Medulla oblongata (tissue), 1 donor: Measurements from ENCODE around the gene WDR5.
A peak's percentile ranks its signal among the peaks of the same experiment; 100 is the strongest.

Source experiments
- DNase-seq: peaks from one replicate; pipeline ENCODE4 v3.0.0-alpha.2; 2015; ENCODE audit errors: extremely low spot score

The WDR5 gene

DNA sequence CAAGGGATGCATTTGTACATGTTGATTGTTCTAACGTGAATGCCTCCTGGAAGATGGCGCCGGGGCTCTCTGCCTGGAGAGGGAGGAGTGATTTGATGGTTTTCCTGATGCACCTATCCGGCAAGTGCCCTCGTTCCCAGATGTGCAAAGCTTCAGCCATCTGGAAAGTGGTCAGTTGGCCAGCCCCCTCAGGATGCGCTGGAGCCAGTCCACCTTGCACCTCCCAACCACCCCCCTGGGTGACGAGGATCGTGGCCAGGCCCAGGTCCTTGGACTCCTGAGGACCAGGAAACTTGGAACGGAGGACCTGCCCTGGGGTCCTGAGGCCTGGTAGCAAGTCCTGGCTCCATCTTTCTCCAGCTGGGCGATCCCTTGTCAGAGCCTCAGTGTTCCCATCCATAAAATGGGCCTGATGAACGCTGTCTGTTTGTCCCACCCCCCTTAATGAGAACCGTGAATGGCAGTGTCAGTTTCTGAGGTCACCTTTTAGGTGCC, 52.1 kb downstream of the WDR5 start:
- DNase-seq, result no peak

DNA sequence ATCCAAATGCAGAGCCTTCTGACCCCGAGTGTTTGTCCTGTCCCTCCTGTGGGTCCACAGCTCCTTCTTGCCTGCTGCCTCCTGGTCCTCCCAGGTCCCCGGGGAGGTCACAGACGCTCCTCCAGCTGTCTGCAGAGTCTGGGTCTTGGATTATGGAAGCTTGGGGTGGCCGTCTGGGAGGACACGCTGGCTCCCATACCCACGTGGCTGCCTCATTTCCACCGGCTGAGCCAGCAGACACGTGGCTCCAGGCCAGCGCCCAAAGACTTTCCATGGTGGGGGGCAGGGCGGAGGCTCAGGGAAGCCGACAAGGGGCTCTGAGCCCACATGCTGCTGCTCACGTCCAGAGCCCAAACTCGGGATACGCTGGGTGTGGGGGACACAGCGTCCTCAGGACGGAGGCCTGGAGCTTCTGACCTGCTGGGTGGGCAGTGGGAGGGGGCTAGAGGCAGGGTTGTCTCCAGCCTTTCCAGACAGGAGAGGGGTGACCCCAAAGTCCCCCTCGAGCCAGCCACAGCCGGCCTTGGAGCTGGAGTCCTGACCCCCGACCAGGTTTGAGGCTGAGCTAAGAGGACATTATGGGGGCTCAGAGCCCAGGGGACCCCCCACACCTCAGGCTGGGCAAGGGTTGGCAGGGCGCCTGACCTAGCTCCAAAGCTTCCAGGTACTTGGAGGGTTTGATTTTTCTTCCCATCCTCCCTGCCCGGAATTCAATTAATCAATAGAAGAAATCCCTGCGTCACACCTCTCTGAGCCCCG, 52.7 kb downstream of the WDR5 start:
- DNase-seq, result no peak

DNA sequence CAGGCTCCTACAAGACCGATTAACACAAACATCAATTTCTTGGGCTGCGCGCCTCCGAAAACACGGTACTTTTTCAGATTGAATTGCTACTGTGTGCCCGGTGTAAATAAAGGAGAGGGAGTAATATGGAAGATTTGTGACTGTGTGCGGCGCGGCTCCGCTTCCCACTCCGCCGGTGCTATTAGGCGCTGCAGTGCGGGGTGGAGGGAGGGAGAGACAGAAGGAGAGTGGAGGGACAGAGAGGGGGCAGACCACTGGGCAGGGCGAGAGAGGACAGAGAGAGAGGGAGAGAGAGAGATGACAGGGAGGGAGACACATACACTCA, 53.2 kb downstream of the WDR5 start:
- no peak for DNase-seq

DNA sequence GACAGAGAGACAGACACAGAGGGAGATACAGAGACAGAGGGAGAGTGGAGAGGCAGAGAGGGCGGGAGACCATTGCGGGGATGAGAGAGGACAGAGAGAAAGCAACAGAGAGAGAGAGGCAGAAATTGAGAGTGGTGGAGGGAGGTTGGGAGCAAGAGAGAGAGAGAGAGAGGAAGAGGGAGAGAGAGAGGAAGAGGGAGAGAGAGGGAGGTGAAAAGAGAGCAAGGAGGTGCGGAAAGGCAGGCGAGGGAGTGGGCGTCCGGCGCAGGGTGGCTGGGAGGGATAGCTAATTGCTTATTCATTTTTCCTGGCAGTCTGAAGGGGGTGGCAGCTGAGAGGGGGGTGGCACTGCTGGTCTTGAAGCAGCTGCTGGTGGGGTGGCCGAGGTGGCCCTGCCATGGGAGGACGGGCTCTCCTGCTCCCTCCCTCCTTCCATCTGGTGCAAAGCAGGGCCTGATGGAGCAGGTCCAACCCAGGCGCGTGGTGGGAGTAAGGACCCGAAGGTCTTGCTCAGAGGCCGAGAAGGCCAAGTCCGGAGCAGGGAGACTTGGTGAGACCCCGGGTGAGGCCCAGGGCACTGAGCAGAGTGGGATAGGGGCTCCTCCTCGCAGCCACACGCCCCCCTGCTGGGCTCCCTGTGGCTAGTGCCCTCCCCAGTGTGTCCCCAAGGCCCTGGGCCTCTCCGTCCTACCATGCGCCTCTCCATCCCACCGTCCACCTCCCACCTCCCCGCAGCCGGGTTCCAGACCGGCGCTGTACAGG, 53.8 kb downstream of the WDR5 start:
- DNase-seq, result no peak

DNA sequence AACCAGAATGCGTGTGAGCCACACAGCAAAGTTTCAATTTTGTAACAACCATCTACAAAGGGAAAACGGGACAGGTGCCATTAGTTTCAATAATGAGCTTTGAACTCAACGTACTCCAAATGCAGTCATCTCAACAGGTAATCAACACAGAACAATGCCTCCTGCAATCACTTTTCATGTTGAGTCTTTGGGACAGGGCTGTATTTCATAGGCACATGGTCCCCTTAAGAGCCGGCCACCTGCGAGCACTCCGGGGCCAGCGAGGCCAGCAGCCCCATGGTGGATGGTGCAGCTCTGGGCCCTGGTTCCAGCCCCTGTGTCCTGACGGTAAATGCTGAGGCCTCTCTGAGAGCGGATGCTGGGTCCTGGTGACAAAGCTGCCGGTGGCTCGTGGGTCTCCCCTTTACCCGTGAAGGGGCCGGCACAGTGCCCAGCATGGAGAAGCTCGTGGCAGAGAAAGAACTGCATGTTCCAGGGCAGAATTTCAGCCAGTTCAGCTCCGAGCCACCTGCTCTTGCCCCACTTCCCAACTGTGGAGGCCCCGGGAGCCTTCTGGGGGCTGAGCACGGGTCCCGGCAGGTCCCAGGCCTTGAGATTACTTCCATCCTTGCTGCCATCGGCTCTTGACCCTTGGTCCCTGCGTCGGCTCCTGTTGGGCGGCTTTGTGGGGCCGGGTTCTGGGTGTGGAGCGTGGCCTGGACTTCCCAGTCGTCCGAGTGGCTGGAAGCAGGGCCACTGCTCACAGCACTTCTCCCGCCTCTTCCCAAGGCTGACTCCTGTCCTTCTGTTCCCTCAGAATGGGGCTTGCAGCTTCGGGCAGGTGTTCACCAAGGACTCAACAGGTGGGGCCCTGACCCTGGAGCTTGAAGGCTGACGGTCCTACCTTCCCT, 54.6 kb downstream of the WDR5 start:
- no peak for DNase-seq

DNA sequence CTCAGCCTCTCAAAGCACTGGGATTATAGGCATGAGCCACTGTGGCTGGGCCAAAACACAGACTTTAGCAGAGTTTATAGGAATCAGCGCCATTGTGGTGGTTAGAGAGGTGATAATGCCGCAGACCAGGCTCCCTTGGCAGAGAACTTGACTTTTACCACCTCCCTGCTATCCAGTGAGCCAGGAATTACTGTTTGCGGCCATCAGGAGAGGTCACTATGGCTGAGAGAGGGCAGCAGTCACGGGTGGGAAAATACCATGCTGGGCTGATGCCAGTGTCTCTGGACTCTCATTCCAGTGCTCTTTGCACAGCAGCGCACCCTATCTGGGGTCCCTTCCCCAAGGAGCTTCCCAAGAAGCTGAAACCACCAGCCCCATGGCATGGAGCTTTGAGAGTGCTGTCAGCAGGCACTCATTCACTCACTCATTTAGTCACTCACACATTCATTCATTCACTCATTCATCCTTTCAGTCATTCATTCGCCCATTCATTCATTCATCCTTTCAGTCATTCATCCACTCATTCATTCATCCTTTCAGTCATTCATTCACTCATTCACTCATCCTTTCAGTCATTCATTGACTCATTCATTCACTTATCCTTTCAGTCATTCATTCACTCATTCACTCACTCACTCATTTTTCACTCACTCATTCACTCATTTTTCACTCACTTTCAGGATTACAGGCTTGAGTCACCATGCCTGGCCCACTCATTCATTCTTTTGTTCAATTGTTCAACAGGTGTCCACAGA, 55.8 kb downstream of the WDR5 start:
- DNase-seq, result no peak

DNA sequence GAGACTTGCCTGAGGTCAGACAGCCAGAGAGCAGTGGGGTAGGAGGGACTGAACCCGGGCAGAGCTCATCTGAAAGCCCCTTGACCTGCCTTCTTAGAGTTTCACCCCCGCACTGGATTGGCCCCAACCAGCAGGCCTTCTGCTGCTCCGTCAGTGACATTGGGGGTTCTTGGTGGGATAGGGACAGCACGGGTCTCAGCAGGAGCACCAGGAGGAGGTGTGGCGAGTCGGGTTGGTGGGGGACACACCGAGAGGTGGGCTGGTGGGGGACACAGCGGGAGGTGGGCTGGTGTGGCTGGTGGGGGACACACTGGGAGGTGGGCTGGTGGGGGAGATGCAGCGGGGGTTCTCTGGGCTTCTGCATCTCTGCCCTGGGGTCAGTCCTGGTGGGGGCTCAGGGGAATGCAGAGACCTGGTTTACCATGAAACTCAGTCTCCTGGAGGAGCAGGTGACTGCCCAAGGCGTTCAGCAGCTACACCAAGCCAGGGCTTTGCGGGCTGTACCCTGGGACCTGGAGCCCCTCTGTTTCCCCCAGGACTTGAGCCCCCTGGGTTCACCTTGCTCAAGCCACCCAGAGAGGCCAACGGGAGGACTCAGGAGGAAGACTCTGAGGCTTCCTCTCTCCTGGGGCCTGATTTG, 56.5 kb downstream of the WDR5 start:
- no peak for DNase-seq

DNA sequence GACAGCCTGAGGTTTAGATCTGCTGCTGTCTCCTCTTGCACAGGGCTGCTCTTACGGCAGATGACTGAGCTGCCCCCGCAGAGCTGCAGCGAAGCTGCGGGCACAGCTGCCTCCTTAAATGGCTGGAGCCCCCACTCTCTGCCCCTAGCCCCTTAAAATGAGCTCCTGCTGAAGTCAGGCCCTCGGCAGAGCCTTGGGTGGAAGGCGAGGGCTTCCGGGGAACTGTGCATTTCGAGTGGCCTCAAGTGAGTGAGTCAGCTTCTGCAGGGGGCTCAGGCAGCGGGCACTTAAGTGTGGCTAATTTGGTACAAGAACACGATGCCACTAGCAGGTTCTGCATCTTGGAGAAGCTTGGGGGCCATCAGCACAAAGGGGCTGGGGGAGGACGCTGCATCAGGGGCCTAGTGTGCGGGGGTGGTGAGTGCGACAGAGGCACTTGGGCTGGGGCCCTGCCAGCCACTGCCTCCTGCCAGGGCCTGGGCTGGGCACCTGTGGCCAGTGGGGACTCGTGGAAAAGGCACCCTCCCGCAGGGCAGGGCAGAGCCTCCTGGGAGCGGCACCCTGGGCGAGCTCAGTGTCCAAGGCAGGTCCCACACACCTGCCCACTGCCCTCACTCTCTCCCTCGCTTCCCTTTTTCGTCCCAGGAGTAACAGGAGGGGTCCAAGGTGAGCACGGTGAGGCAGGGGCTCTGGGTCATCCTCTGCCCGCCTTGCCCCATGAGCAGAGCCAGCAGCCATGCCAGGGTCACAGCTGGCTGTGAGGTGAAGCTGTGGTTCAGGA, 57.3 kb downstream of the WDR5 start:
- DNase-seq, result no peak

DNA sequence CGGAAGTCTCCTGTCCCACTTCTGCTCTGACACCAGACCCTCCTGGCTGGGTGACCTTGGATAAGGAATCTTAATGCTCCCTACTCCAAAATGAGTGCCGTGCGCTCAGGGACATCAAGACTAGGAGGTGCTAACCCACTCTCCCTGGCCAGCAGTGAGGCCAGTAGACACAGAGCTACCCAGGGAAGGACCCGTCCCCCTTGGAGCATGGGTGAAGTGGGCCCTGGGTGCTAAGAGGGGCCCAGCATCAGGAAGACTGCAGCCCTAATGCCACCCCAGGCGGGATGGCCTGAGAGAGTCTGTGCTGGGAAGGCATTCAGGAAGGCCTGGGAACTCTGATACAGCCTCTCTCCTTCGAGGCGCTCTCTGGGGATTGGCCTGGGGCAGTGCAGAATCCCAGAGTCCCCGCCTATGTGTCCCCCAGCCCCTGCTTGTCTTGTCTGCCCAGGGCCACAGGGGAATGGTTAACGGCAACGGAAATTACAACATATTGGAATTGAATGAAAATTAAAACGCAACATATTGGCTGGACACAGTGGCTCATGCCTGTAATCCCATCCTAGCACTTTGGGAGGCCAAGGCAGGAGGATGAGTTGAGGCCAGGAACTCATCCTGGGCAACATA, 58.1 kb downstream of the WDR5 start:
- no peak for DNase-seq

DNA sequence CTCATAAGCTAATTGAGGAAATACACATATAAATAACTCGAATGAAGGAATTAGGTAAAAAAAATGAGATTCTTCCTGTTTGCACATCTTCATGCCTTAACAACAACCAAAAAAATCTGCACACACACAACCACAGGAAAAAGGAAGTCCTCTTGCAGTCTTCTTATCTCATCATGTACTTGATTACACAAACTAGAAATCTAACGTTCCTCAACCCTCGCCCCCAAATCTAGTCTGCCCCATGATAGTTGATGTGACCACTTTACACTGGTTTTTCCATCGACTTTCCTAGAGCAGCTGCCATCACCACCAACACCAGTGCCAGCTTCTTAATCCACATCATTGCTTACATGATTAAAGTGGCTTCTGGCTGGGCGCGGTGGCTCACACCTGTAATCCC, 59.7 kb downstream of the WDR5 start:
- DNase-seq, result no peak

DNA sequence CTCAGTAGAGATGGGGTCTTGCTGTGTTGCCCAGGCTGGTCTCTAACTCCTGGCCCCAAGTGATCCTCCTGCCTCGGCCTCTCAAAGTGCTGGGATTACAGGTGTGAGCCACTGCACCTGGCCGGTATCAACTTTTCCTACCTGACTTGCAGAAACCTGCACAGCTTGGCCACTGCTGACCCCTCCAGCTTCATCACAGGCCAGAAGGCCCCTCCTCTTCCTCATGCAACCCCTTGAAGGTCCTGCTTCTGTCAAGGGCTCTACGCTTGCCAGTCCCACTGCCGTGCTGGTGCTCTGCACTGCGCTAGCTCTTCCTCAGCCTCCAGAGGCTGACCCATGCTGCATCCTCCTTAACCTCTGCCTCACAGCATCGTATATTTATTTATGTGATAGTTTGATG, 61.0 kb downstream of the WDR5 start:
- DNase-seq, result no peak

DNA sequence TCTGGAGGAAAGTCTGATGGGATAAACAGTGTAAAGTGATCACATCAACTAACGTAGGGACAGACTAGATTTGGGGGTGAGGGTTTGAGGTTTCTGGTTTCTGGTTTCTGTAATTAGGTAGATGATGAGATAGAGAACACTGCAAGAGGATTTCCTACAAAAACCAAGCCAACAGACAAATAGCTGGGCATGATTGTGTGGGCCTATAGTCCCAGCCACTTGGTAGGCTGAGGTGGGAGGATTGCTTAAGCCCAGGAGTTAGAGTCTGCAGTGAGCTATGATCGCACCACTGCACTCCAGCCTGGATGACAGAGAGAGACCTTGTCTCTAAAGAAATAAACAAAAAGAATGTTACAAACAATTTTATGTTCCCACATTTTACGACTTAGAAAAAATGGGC, 62.9 kb downstream of the WDR5 start:
- no peak for DNase-seq

DNA sequence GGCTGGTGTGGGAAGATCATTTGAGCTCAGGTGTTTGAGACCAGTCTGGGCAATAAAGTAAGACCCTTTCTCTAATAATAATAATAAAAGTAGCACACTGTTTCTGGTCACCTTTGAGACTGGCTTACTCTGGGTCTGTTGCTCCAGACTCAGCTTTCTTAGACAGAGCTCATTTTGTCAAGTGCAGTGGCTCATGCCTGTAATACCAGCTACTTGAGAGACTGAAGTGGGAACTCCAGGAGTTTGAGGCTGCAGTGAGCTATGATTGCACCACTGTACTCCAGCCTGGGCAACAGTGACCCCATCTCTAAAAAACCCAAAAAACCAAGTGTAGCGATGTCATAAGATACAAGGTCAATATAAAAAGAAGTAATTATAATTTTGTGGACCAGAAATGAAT, 64.8 kb downstream of the WDR5 start:
- no peak for DNase-seq

DNA sequence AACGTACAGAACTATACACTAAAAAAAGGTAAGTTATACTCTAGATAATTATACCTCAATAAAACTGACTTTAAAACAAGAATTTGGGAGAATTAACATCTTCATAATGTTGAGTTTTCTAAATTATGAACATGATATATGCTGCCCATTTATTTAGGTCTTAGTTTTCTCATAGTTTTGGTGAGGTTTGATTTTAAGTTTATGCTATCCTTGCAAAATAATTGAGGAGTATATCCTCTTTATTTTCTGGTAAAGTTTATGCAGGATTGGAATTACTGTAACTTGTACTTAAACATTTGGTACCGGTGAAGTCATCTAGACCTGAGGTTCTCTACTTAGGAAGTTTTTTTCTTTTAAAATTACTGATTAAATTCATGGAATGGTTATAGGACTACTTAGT, 67.3 kb downstream of the WDR5 start:
- DNase-seq, result no peak

DNA sequence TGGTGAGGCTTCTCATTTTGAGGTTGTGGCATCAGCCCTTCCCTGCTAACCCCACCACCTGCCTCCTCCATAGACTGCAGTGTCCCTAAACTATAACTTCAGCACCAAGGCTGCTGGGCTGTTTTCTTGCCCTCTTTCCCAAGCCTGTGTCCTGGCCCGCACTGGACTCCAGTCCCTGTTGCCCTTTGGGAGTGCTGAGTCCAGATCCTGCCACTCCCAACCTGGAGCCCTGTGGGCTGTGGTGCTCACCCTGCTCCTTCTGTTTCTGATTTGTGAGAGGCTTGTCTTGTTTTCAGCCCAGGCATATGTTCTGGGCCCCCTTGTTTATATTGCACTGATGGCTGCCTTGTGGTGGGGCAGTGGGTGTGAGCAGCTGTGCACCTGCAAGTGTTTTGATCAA, 68.2 kb downstream of the WDR5 start:
- DNase-seq, result no peak

DNA sequence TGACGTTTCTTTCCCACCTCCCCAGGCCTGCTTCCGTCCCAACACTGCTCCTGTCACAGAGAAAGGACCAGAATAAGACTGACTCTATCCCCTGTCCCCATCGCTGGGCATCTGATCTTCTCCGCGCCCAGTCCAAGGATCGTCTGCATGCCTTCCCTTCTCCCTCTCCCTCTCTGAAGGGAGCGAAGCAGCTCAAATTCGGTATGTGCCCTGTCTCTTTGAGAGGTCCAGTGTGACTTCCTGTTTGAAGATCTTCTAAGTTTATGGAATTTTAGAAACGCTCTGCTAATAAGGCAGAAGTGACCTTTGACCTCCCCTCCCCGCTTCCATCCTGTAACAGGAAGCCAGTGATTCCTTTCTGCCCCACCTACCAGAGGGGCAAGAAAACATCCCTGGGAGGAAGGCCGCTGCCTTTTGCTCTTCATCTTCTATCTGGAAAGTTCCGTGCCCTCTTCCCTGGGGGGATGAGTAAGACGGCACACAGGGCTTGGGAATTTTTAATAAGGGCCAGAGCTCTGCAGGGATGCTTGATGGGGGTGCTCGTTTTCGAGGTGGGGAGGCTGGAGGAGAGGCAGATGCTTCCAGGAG, 69.2 kb downstream of the WDR5 start:
- no peak for DNase-seq

DNA sequence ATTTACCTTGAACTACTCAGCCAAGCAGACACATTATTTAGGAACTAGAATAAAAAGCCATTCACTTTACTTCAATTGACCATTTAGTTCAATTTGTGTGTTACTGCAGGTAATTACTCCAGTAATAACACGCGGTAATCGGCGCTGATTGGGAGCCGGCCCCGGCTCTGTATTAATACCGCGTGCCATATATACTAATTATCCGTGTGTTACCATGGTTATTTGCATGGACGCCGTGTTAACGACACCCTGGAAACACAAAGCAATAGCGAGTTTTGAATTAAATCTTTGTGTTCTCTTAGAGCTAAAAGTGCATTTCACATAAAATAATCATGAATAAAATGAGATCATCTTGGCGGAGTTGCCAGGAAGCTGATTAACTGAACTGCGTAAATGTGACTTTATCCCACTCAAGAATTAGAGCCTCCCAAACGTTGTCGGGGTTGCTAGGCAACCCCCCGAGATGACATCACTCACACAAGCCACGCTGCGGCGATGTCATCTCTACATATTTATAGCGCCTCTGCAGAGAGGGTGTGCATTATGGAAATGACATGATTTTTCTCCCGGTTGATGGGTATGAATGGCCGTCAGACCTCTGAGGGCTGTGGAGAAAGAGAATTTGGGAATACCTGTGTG, 69.9 kb downstream of the WDR5 start:
- DNase-seq, result peak; percentile 56

DNA sequence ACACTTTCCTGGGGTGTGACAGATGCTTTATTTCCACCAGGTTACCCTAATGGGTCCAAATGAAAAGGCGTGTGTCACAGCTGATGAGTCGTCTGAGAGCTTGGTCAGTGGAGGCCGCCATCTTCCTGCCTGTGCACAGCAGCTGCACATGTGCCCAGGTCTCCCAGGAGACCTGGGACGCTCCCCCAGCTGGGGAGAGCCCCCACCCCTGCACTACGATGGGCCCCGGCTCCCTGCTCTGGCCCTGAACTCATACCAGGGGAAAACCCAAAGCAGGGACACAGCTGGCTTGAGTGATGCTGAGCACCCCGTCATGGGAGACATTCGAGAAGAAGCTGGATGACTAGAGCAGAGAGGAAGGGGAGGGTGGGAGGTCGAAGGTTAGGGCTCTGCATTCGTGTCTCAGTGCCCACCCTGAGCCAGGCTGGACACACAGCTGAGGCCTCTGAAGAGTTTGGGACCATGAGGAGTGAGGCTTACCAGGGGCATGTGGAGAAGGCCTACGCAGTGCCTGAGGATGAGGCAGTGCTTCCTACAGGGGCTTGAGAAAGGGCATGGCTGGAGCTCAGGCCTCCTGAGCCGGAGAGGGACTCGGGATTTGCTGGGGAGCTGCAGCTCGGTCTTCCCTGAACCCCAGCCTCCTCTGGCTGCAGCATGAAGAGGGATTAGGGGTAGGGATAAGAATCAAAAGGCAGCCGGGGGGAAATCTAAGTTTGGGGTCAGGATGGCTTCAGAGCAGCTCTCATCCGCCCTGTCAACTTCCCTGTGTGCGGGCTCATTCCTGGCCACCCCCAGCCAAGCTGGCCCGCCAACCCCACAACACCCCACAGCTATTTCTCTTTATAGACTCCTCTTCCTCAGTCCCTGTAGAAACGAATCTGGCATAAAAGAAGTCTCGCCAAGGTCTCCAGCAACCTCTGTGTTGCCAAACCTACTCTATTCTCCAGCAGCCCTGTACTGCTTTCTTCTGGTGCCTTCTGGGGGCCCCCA, 70.7 kb downstream of the WDR5 start:
- no peak for DNase-seq
